ENCODE results near the gene PBX3. TPM values are rescaled to one million over a fixed set of nuclear protein-coding genes. Genes with fewer than 3 reads are reported as not detected.

The PBX3 gene
- polyA plus RNA-seq, 3 donors: 27.8 to 30.6 (median 29.9) TPM

DNA sequence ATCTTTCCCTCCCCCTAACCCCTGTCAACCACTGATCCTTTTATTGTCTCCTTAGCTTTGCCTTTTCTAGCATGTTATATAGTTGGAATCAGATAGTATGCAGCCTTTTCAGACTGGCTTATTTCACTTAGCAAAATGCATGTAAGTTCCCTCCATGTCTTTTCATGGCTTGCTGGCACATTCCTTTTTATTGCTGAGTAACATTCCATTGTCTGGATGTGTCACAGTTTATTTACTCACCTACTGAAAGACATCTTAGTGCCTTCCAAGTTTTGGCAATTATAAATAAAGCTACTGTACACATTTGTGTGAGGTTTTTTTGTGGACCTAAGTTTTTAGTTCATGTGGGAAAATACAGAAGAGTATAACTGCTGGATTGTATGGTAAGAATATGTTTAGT lies 230.1 kb downstream of the PBX3 start:
- DNase-seq (ENCODE audit: extremely low read depth in 1 of 11, low read depth in 9 of 11, low spot score in 4 of 11): no peak

- no peak for DNase-seq (ENCODE audit: extremely low read depth in 1 of 11, low read depth in 9 of 11, low spot score in 4 of 11)
Measured at GRCh38 chr9:125979383-125979782, 232.2 kb downstream of the PBX3 start.

DNA sequence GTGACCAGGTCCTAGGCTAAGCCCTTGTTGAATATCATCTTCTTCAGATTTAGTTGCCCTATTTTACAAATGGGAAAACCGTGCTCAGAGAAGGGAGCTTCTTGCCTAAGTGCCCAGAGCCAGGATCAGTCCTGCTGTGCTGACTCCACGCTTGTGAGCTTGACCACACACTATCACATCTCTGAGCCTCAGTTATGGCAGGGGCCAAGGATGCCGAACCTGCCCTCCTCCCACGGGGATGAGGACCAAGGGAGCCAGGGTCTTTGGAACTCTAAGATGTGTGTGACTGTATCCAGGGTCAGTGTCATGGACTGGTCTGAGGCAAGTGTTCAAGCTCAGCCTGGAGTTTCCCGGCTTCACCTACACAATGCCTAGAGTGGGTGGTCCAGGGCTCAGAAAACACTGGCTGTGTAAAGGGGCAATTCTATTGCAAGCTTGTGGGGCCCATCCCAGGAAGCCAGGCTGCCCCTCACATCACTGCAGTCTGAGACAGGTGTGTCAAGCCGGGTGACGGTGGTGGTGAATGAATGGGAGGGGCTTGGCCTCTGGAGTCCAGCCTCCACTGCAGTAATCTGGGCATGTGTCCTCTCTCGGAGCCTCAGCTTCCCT lies 235.7 kb downstream of the PBX3 start:
- no peak for DNase-seq (ENCODE audit: extremely low read depth in 1 of 11, low read depth in 9 of 11, low spot score in 4 of 11)

DNA sequence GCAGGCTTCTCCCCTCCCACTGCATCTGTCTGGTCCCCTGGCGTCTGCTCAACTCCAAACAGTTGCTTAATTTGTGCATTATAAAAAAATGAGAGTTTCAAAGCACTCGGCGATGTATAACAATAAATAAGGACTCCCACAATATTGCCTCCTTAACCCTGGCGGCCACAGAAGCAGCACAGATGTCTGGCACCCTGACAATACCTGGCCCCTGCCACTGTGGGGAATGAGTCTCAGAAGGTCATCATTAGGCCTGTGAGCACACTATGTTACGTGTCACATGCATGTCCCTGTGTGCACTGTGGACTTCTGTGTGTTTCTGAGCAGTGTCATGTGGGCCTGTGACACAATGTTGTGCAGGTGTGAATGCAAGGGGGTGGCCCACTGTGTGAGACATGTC lies 236.5 kb downstream of the PBX3 start:
- DNase-seq (ENCODE audit: extremely low read depth in 1 of 11, low read depth in 9 of 11, low spot score in 4 of 11): no peak

GRCh38 chr9:125984461-125984860 lies 237.3 kb downstream of the PBX3 start:
- DNase-seq (ENCODE audit: extremely low read depth in 1 of 11, low read depth in 9 of 11, low spot score in 4 of 11): no peak

DNA sequence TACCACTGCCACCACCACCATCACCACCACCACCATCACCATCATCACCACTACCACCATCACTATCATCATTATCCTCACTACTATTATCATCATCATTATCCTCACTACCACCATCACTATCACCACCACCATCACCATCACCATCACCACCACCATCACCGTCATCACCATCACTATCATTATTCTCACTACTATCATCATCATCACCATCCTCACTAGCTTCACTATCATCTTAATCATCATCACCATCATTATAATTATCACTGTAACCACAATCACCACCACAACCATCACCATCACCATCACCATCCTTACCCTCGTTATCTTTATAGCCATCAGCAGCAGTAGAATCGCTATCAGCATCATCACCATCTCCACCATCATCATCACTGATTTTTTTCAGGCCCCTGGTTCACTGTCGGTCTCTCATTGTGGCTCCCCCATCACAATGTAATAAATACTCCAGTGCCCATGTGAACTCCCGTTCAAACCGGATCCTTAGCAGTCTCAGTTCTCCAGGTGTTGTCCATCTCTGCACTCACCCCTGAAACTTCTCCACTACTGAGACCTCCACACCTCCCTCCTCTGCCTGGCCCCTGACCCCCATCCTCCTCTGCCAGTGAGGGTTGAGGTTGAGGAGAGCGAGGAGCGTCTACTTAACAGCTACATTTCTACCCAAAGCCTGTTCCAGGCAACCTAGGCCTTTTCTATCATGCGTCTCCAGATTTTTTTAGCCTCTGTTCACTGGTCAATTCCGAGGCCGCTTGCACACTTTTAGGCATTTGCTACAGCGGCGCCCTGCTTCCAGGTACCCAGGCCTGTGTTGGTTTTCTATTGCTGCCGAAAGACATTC lies 238.2 kb downstream of the PBX3 start:
- DNase-seq (ENCODE audit: extremely low read depth in 1 of 11, low read depth in 9 of 11, low spot score in 4 of 11): no peak

DNA sequence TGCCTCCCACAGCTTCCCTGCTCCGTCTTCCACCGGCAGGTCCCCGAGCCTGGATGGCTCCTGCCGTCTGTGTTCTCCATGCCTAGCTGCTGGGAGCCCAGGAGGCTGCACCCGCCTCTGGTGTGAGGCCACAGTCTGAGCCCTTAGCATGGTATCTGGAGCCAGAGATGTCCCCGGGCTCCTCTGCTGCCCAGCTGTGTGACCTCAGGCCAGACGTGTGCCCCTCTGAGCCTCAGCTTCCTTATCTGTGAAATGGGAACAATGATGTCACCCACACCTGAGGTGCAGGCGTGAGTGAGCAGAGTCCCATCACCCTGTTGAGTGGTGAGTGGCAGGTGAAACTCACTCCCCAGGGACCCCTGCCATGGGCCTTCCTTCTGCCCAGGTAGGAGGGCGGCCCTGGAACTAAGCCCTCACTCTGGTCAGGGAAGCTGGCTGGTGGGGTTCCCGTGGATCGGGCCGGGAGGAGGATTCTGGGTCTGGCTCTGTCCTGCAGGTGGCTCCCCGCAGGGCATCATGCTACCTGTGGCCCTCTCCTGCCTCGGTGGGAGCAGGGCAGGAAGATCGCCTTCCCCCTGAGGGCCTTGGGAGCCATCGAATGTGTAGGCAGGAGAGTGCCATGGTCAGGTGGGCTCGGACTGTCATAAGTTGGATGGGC lies 239.0 kb downstream of the PBX3 start:
- DNase-seq (ENCODE audit: extremely low read depth in 1 of 11, low read depth in 9 of 11, low spot score in 4 of 11): no peak

DNA sequence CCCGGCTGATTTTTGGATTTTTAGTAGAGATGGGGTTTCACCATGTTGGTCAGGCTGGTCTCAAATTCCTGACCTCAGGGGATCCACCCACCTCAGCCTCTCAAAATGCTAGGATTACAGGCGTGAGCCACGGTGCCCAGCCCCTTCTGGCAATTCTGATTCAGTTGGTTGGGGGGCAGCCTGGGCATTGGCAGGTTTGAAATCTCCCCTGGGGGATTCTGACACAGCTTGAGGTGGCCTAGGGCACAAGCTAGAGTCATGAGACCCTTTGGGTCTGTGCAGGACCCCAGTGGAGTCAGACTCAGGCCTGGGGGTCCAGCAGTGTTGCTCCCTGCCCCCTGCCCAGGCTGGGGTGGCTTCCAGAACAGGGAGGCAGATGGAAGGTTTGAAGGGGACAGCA lies 239.8 kb downstream of the PBX3 start:
- no peak for DNase-seq (ENCODE audit: extremely low read depth in 1 of 11, low read depth in 9 of 11, low spot score in 4 of 11)

GRCh38 chr9:125987420-125987819 lies 240.2 kb downstream of the PBX3 start:
- DNase-seq (ENCODE audit: extremely low read depth in 1 of 11, low read depth in 9 of 11, low spot score in 4 of 11): no peak

DNA sequence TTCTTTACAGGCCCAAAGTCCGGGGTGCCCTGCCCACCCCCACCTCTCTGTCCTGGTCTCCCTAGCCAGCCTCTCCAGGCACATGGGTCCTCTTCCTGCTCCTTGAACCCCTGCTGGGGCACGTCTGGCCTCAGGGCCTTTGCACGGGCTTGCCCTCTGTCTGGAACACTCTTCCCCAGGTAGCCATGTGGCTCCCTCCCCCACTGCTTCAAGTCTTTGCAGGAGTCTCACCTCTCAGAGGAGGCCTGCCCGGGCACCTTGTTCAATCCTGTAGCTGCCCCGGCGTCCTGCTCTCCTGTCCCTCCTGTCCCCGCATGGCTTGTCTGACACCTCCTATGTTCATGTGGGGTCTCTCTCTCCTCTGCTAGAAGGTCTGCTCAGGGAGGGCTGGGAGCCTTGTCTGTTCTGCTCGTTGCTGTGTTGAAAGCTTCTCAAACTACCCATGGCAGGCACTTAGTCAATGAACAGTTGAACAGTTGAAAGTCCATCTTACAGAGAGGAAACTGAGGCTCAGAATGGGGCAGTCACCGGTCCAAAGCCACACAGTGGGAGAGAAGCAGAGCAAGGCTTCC lies 241.4 kb downstream of the PBX3 start:
- no peak for DNase-seq (ENCODE audit: extremely low read depth in 1 of 11, low read depth in 9 of 11, low spot score in 4 of 11)

- DNase-seq (ENCODE audit: extremely low read depth in 1 of 11, low read depth in 9 of 11, low spot score in 4 of 11): no peak
Measured at GRCh38 chr9:125989090-125989501, 241.9 kb downstream of the PBX3 start.

DNA sequence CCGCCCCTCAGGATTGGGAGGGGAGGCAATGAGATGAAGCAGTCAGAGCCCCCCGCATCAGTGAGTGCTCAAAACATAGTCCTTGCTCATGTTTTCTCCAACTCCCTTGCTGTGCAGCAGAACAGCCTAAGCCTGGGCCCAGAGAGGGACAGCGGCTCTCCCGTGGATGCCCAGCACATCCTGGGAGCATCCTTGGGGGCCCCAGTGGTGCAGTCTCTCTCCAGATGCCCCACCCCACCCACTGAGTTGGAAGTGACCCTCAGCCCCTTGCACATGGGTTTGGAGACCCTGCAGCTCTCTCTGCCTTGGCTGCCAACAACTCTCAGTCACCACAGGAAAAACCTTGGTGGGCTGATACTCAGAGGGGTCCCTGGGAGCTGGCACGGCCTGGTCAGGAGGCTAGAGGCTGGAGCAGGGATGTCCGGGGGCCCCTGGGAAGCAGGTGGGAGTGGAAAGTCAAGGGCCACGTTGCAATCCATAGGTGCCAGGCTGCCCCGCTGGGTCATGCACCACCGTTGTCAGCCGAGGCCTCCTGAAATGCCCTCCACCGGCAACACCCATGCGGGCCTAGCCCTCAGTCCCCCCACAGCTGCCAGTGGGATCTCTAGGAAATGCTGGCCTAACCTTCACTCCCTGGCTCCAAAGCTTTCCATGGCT lies 242.5 kb downstream of the PBX3 start:
- no peak for DNase-seq (ENCODE audit: extremely low read depth in 1 of 11, low read depth in 9 of 11, low spot score in 4 of 11)

GRCh38 chr9:125990186-125990792 lies 243.1 kb downstream of the PBX3 start:
- no peak for DNase-seq (ENCODE audit: extremely low read depth in 1 of 11, low read depth in 9 of 11, low spot score in 4 of 11)

DNA sequence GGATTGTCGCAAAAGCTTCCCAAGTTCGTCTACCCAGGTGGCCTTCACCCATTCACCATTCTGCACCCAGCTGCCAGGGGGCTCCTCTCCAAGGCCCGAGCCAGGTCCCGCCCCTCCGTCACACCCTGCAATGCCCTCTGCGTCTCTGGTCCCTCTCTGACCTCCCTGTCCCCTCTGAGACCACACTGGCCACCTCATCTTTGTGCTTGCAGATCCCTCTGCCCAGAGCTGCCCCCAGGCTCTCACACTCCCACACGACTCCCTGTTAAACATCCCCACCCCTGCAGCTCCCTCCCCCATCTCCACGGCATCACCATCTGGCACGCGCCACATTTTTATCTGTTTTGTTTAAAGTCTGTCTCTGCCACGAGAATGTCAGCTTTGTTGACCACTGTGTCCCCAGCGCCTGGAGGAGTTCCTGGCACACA lies 243.6 kb downstream of the PBX3 start:
- no peak for DNase-seq (ENCODE audit: extremely low read depth in 1 of 11, low read depth in 9 of 11, low spot score in 4 of 11)

- no peak for DNase-seq (ENCODE audit: extremely low read depth in 1 of 11, low read depth in 9 of 11, low spot score in 4 of 11)
Measured at GRCh38 chr9:125991886-125992529, 244.8 kb downstream of the PBX3 start.

GRCh38 chr9:125992557-125992956 lies 245.4 kb downstream of the PBX3 start:
- DNase-seq (ENCODE audit: extremely low read depth in 1 of 11, low read depth in 9 of 11, low spot score in 4 of 11): no peak

- peak in 2 of 11 donors; percentile 17 to 21 for DNase-seq (ENCODE audit: extremely low read depth in 1 of 11, low read depth in 9 of 11, low spot score in 4 of 11)
Measured at GRCh38 chr9:125993466-125993865, 246.3 kb downstream of the PBX3 start.

Measured in renal cortex interstitium (tissue), 11 donors.